H1 (cell line): Measurements from ENCODE around the gene CCDC174. TPM values are rescaled to one million over a fixed set of nuclear protein-coding genes. Genes with fewer than 3 reads are reported as not detected.

Experiments
- CTCF ChIA-PET: fragments of 300-600 bp; sonication (Branson Sonifier 250); formaldehyde crosslinking; loops from one replicate; lab custom pipeline; 2021; ENCODE audit not compliant: partially characterized antibody; lab: Charles Lee
- POLR2A ChIA-PET: fragments of 300-600 bp; sonication (Branson Sonifier 250); formaldehyde crosslinking; loops from one replicate; lab custom pipeline; 2021; ENCODE audit warnings: inconsistent platforms; ENCODE audit not compliant: partially characterized antibody; lab: Charles Lee
- DNase-seq, 2 experiments: peaks; one replicate each; pipeline versions ENCODE4 v3.0.0 to v3.0.0-alpha.2; 2010 to 2022; ENCODE audit warnings: low spot score in 2 of 2, low read depth in 1 of 2, mixed read lengths in 1 of 2
- FAIRE-seq: peaks from 2 replicates; lab custom pipeline; 2011; peaks lifted over from hg19 to GRCh38; lab: Jason Lieb, UNC
- H2AFZ ChIP-seq: 2 replicates; pipeline ENCODE4 v1.8.1; 2012; ENCODE audit warnings: low read length, inconsistent platforms
- H2AK5ac ChIP-seq: 2 replicates; pipeline ENCODE4 v1.6.1; 2013; ENCODE audit warnings: low read depth, low read length
- H2BK120ac ChIP-seq: replicated peaks from 2 replicates; pipeline ENCODE3; 2013; ENCODE audit warnings: low read depth, low read length, inconsistent platforms
- H2BK12ac ChIP-seq: 2 replicates; pipeline ENCODE4 v1.6.1; 2013; ENCODE audit warnings: low read depth, low read length
- H2BK15ac ChIP-seq: 2 replicates; pipeline ENCODE4 v1.6.1; 2013; ENCODE audit warnings: low read length
- H2BK20ac ChIP-seq: 2 replicates; pipeline ENCODE4 v1.6.1; 2013; ENCODE audit warnings: low read length
- H2BK5ac ChIP-seq: 2 replicates; pipeline ENCODE4 v1.6.1; 2013; ENCODE audit warnings: low read depth, low read length
- H3K14ac ChIP-seq: 2 replicates; pipeline ENCODE4 v1.6.1; 2013; ENCODE audit warnings: inconsistent platforms; ENCODE audit not compliant: insufficient read length
- H3K18ac ChIP-seq: 2 replicates; pipeline ENCODE4 v1.6.1; 2013; ENCODE audit warnings: low read length; ENCODE audit errors: extremely low read depth
- H3K23ac ChIP-seq: 2 replicates; pipeline ENCODE4 v1.6.1; 2013; ENCODE audit warnings: inconsistent platforms; ENCODE audit not compliant: insufficient read length
- H3K23me2 ChIP-seq: 2 replicates; pipeline ENCODE4 v1.6.1; 2013; ENCODE audit warnings: low read depth, low read length
- H3K27ac ChIP-seq: 2 replicates; pipeline ENCODE4 v1.6.1; 2011; ENCODE audit warnings: low read depth, low read length, inconsistent platforms
- H3K27me3 ChIP-seq, 4 experiments: replicated peaks in 1 of 4; 1 replicate in 1 of 4; 2 replicates in 3 of 4; pipeline versions ENCODE4 v1.6.1 to v1.8.1; 2011 to 2013; ENCODE audit warnings: low read length in 3 of 4, mild to moderate bottlenecking in 3 of 4, inconsistent platforms in 2 of 4, mixed read lengths in 2 of 4, moderate library complexity in 1 of 4; ENCODE audit not compliant: control insufficient read depth in 3 of 4, insufficient read depth in 3 of 4; ENCODE audit errors: extremely low read depth in 1 of 4
- H3K36me3 ChIP-seq, 4 experiments: 2 replicates each; pipeline versions ENCODE4 v1.6.1 to v1.8.1; 2011 to 2013; ENCODE audit warnings: mild to moderate bottlenecking in 4 of 4, low read length in 3 of 4, moderate library complexity in 2 of 4, control low read depth in 1 of 4, inconsistent platforms in 1 of 4; ENCODE audit not compliant: insufficient read depth in 4 of 4, control insufficient read depth in 2 of 4
- H3K4ac ChIP-seq: replicated peaks from 2 replicates; pipeline ENCODE3; 2013; ENCODE audit warnings: low read length, low read depth, mixed read lengths, inconsistent platforms; ENCODE audit not compliant: insufficient read length
- H3K4me1 ChIP-seq, 4 experiments: replicated peaks in 1 of 4; 1 replicate in 1 of 4; 2 replicates in 3 of 4; pipeline versions ENCODE4 v1.6.1 to v1.8.1; 2011 to 2013; ENCODE audit warnings: low read length in 3 of 4, inconsistent platforms in 2 of 4, mixed read lengths in 1 of 4; ENCODE audit not compliant: insufficient read depth in 4 of 4, control insufficient read depth in 3 of 4
- H3K4me2 ChIP-seq, 2 experiments: 2 replicates each; pipeline versions ENCODE4 v1.6.1 to v1.8.1; 2011 to 2013; ENCODE audit warnings: low read depth in 2 of 2, low read length in 2 of 2, control low read depth in 1 of 2, inconsistent platforms in 1 of 2, mild to moderate bottlenecking in 1 of 2; ENCODE audit not compliant: insufficient read depth in 1 of 2
- H3K4me3 ChIP-seq, 4 experiments: fragments of 200-600, 300-600 bp in 1 of 4; sonication (generic), shearing (Covaris generic), sonication (Bioruptor Twin) in 1 of 4; 2 replicates each; pipeline versions ENCODE4 v1.5.1 to v1.8.1; 2011 to 2016; ENCODE audit warnings: low read length in 4 of 4, low read depth in 3 of 4, control low read depth in 2 of 4, inconsistent platforms in 2 of 4, mild to moderate bottlenecking in 2 of 4, mixed read lengths in 1 of 4, moderate library complexity in 1 of 4; ENCODE audit not compliant: insufficient read depth in 2 of 4; ENCODE audit errors: extremely low read depth in 1 of 4
- H3K56ac ChIP-seq: replicated peaks from 2 replicates; pipeline ENCODE3; 2013; ENCODE audit warnings: low read depth, mild to moderate bottlenecking, mixed read lengths, low read length, inconsistent platforms; ENCODE audit not compliant: insufficient read length
- H3K79me1 ChIP-seq: 2 replicates; pipeline ENCODE4 v1.6.1; 2013; ENCODE audit warnings: low read depth, low read length, control low read depth
- H3K79me2 ChIP-seq, 2 experiments: 2 replicates each; pipeline versions ENCODE4 v1.6.1 to v1.8.1; 2012 to 2013; ENCODE audit warnings: low read length in 2 of 2, mild to moderate bottlenecking in 2 of 2, inconsistent platforms in 1 of 2; ENCODE audit not compliant: insufficient read depth in 2 of 2, control insufficient read depth in 1 of 2
- H3K9ac ChIP-seq, 4 experiments: replicated peaks in 1 of 4; 1 replicate in 1 of 4; 2 replicates in 3 of 4; pipeline versions ENCODE4 v1.6.1 to v1.8.1; 2011 to 2013; ENCODE audit warnings: low read depth in 3 of 4, low read length in 3 of 4, control low read depth in 2 of 4, mild to moderate bottlenecking in 2 of 4, moderate library complexity in 2 of 4, inconsistent platforms in 1 of 4; ENCODE audit errors: extremely low read depth in 1 of 4
- H3K9me3 ChIP-seq, 2 experiments: 2 replicates each; pipeline versions ENCODE4 v1.6.1 to v1.8.1; 2012 to 2013; ENCODE audit warnings: mild to moderate bottlenecking in 2 of 2, moderate library complexity in 2 of 2, control low read depth in 1 of 2, inconsistent platforms in 1 of 2, low read depth in 1 of 2, low read length in 1 of 2, mixed read lengths in 1 of 2; ENCODE audit not compliant: insufficient read depth in 2 of 2
- H4K20me1 ChIP-seq, 2 experiments: replicated peaks in 1 of 2; 2 replicates each; pipeline versions ENCODE3 to v1.8.1; 2011 to 2013; ENCODE audit warnings: inconsistent platforms in 2 of 2, low read length in 2 of 2, mild to moderate bottlenecking in 1 of 2; ENCODE audit not compliant: insufficient read depth in 2 of 2, control insufficient read depth in 1 of 2
- H4K5ac ChIP-seq: 2 replicates; pipeline ENCODE4 v1.6.1; 2013; ENCODE audit warnings: low read length, low read depth, mixed read lengths, inconsistent platforms; ENCODE audit not compliant: insufficient read length
- H4K8ac ChIP-seq: 2 replicates; pipeline ENCODE4 v1.8.0; 2013; ENCODE audit warnings: mild to moderate bottlenecking, moderate library complexity, low read length, inconsistent platforms; ENCODE audit not compliant: insufficient read depth; ENCODE audit errors: extremely low read depth
- H4K91ac ChIP-seq: replicated peaks from 2 replicates; pipeline ENCODE3; 2013; ENCODE audit warnings: low read length, mixed read lengths, inconsistent platforms; ENCODE audit not compliant: insufficient read length
- BCL11A ChIP-seq, 2 experiments: IDR thresholded peaks; one replicate each; pipeline ENCODE4 v1.6.1; 2011; ENCODE audit warnings: low read depth in 2 of 2, low read length in 2 of 2, mild to moderate bottlenecking in 2 of 2
- BRCA1 ChIP-seq: IDR thresholded peaks from 2 replicates; pipeline ENCODE4 v1.6.1; 2012; ENCODE audit warnings: low read depth, low read length, improper control_type of control experiment
- CHD2 ChIP-seq: IDR thresholded peaks from 2 replicates; pipeline ENCODE4 v1.6.1; 2012; ENCODE audit warnings: low read length, improper control_type of control experiment
- CREB1 ChIP-seq: IDR thresholded peaks from 2 replicates; pipeline ENCODE4 v1.6.1; 2012; ENCODE audit warnings: inconsistent platforms
- EP300 ChIP-seq, 2 experiments: IDR thresholded peaks; 1 replicate in 1 of 2; 2 replicates in 1 of 2; pipeline ENCODE4 v1.6.1; 2011 to 2012; ENCODE audit warnings: low read depth in 2 of 2, low read length in 2 of 2, mild to moderate bottlenecking in 2 of 2, borderline replicate concordance in 1 of 2, inconsistent platforms in 1 of 2, moderate library complexity in 1 of 2
- GABPA ChIP-seq: IDR thresholded peaks from 2 replicates; pipeline ENCODE4 v1.6.1; 2011; ENCODE audit warnings: mild to moderate bottlenecking, low read length, moderate library complexity, borderline replicate concordance; ENCODE audit not compliant: insufficient read depth
- KDM5A ChIP-seq: fragments of 200-600 bp; IDR thresholded peaks from 2 replicates; pipeline ENCODE4 v1.7.1; 2012; ENCODE audit warnings: mild to moderate bottlenecking, low read length, inconsistent platforms, mixed read lengths
- MAFK ChIP-seq: IDR thresholded peaks from 2 replicates; pipeline ENCODE4 v1.6.1; 2012; ENCODE audit warnings: low read depth, mild to moderate bottlenecking, improper control_type of control experiment, low read length
- POLR2AphosphoS5 ChIP-seq: IDR thresholded peaks from 2 replicates; pipeline ENCODE4 v1.6.1; 2011; ENCODE audit warnings: low read depth, low read length
- RAD21 ChIP-seq, 2 experiments: IDR thresholded peaks in 1 of 2; conservative IDR thresholded peaks in 1 of 2; 2 replicates each; pipeline ENCODE4 v1.6.1; 2011; ENCODE audit warnings: low read depth in 2 of 2, low read length in 2 of 2, improper control_type of control experiment in 1 of 2, inconsistent platforms in 1 of 2, mild to moderate bottlenecking in 1 of 2, moderate library complexity in 1 of 2
- SIX5 ChIP-seq: IDR thresholded peaks from 2 replicates; pipeline ENCODE4 v1.6.1; 2011; ENCODE audit warnings: mild to moderate bottlenecking, low read depth, low read length
- TAF1 ChIP-seq: IDR thresholded peaks from 2 replicates; pipeline ENCODE4 v1.6.1; 2011; ENCODE audit warnings: mild to moderate bottlenecking, low read depth, low read length
- TBP ChIP-seq: IDR thresholded peaks from 2 replicates; pipeline ENCODE4 v1.6.1; 2011; ENCODE audit warnings: low read depth, low read length, improper control_type of control experiment
- YY1 ChIP-seq: IDR thresholded peaks from 2 replicates; pipeline ENCODE4 v1.6.1; 2011; ENCODE audit warnings: low read depth, mild to moderate bottlenecking, low read length
- ZNF274 ChIP-seq: IDR thresholded peaks from 2 replicates; pipeline ENCODE4 v1.7.0; 2012; ENCODE audit warnings: low read length, borderline replicate concordance; ENCODE audit errors: extremely low read depth
- WGBS, 2 experiments: shearing (Covaris generic) in 1 of 2; methylation state at CpG; one replicate each; pipeline versions ENCODE4 v1.1.6 to v1.1.7; 2013 to 2015; ENCODE audit warnings: low lambda C conversion rate in 2 of 2, mixed read lengths in 2 of 2, inconsistent platforms in 1 of 2, low coverage in 1 of 2, missing lambda C conversion rate in 1 of 2; ENCODE audit not compliant: insufficient replicate concordance in 2 of 2, insufficient coverage in 1 of 2, insufficient read length in 1 of 2; ENCODE audit errors: extremely low coverage in 1 of 2, missing lambda C conversion rate in 1 of 2; 5-methylcytosine and 5-hydroxymethylcytosine counted together
- polyA plus RNA-seq, 7 experiments: library from polyadenylated mRNA; depleted of rRNA in 3 of 7; stranded (reverse) in 5 of 7; unstranded in 2 of 7; fragments of >200 nt in 5 of 7; fragments of 200-250 nt in 2 of 7; gene quantifications; 1 replicate in 5 of 7; 2 replicates in 1 of 7; 4 replicates in 1 of 7; pipeline versions ENCODE4 v1.2.1 to v1.2.3, GENCODE V29; 2011 to 2013; ENCODE audit warnings: missing spikeins in 2 of 7, mixed read lengths in 2 of 7
- total RNA-seq: library from RNA; stranded (reverse); fragmentation: NEBNext Ultra II Directional; extraction: Animal tissue kit (Norgen Biotek cat#: 25700); gene quantifications from 2 replicates; pipeline ENCODE4 v1.2.1, GENCODE V29; 2021

Gene CCDC174
- total and polyA plus RNA-seq, 2 of the 8 experiments (the other 6 are each of a cell fraction or from before 2014, with no cell fraction given) = 3.5 to 11.9 TPM

- no peak overlapping the region for H3K14ac ChIP-seq
- no peak overlapping the region for H3K27ac ChIP-seq
- H2BK12ac ChIP-seq = no peak overlapping the region
- H2AK5ac ChIP-seq = no peak overlapping the region
- H3K4me3 ChIP-seq = no peak overlapping the region
- H2BK15ac ChIP-seq = no peak overlapping the region
- no peak overlapping the region for H2BK120ac ChIP-seq
- ChIA-PET CTCF (interaction anchor here (1.4 to 7.0 kb wide), 5 partner anchors 8 to 117 kb away, joined by 3 to 35 read pairs (median 4); no protein-coding TSS in a partner anchor), POLR2A (interaction anchor here (0.6 kb wide), 1 partner anchor 78 kb away, joined by 3 read pairs; no protein-coding TSS in a partner anchor)
- H3K79me1 ChIP-seq = no peaks in the 10 kb centered on the region; the same call in 1 of the 2 replicates
- H3K4me1 ChIP-seq = peaks cover 0 to 5% (median 0%) of the 10 kb centered on the region in 4 experiments; a peak in 3 of 7 replicates
- no peaks in the 10 kb centered on the region for H3K9me3 ChIP-seq
- no peak overlapping the region for H3K9ac ChIP-seq
- H4K20me1 ChIP-seq = no peaks in the 10 kb centered on the region
- H2BK20ac ChIP-seq = no peak overlapping the region
- no peak overlapping the region for H3K4me2 ChIP-seq
- no peak for FAIRE-seq
- no peaks in the 10 kb centered on the region for H3K79me2 ChIP-seq
- H3K18ac ChIP-seq = no peak overlapping the region
- no peak overlapping the region for H2AFZ ChIP-seq
- H3K23ac ChIP-seq = no peak overlapping the region
- no peak overlapping the region for H3K4ac ChIP-seq
- no peaks in the 10 kb centered on the region for H3K27me3 ChIP-seq
- peaks cover 2% of the 10 kb centered on the region for H3K23me2 ChIP-seq
- H3K36me3 ChIP-seq = no peaks in the 10 kb centered on the region
- H4K5ac ChIP-seq = no peak overlapping the region
- H4K8ac ChIP-seq = no peak overlapping the region
- H3K56ac ChIP-seq = no peak overlapping the region
- H2BK5ac ChIP-seq = no peak overlapping the region
- no peak overlapping the region for H4K91ac ChIP-seq
- WGBS, 2 experiments = 62% methylated on average over 6 of the region's 6 CpGs; no CpG with 5 or more reads in 1 of the 2 experiments
- DNase-seq = no peak
- no peak for TF ChIP-seq TAF1
- no peak for TF ChIP-seq MAFK
- no peak for TF ChIP-seq RAD21 (IDR thresholded peaks at IDR 0.05 in 1 of 2, conservative IDR thresholded peaks at IDR 0.05 in 1 of 2; ENCODE audit: low read depth in 2 of 2, low read length in 2 of 2)
- TF ChIP-seq ZNF274 = no peak
- no peak for TF ChIP-seq GABPA
- no peak for TF ChIP-seq CHD2
- no peak for TF ChIP-seq POLR2AphosphoS5
- no peak for TF ChIP-seq TBP
- TF ChIP-seq EP300 (IDR thresholded peaks at IDR 0.05; ENCODE audit: borderline replicate concordance in 1 of 2, low read depth in 2 of 2, low read length in 2 of 2) = no peak
- no peak for TF ChIP-seq CREB1
- no peak for TF ChIP-seq YY1
- TF ChIP-seq BRCA1 = no peak
- TF ChIP-seq BCL11A (IDR thresholded peaks at IDR 0.05; ENCODE audit: low read depth in 2 of 2, low read length in 2 of 2) = no peak
- TF ChIP-seq KDM5A = no peak
- TF ChIP-seq SIX5 = no peak
These were observed 26.1 kb upstream of the CCDC174 start for GRCh38 chr3:14625443-14625842.
